Activated CD4-positive, alpha-beta T cell treated with anti-CD3 and anti-CD28 coated beads, Interleukin-2, amount 50 U/mL, for 16 hours (primary cell): ENCODE results near the gene DDI1.
"Not testable (repeated sequence)": the region's sequence is repeated elsewhere in the genome, so short reads cannot be mapped to it uniquely, and the experiment has no call there.

Source experiments
- DNase-seq: peaks from one replicate; pipeline ENCODE4 v3.0.0-alpha.2; 2020

The DDI1 gene

DNA sequence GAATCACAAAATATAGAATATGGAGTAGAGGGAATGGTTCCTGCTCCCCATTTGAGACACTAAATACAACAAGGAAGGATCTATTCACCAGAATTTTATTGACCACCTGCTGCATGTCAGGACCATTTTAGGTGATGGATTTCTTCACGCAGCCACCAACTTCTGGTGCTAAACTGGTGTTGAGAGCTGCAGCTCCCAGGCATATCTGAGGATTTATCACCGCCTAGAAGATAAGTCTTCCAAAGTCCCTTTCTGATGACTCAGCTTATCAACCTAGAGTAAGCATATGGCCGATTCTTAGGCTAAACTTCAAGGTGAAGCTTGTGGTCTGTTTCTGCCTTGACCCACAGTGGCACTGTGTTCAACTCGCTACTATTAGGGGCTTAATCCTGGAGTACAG lies 6.7 kb downstream of the DDI1 start:
- no peak for DNase-seq

DNA sequence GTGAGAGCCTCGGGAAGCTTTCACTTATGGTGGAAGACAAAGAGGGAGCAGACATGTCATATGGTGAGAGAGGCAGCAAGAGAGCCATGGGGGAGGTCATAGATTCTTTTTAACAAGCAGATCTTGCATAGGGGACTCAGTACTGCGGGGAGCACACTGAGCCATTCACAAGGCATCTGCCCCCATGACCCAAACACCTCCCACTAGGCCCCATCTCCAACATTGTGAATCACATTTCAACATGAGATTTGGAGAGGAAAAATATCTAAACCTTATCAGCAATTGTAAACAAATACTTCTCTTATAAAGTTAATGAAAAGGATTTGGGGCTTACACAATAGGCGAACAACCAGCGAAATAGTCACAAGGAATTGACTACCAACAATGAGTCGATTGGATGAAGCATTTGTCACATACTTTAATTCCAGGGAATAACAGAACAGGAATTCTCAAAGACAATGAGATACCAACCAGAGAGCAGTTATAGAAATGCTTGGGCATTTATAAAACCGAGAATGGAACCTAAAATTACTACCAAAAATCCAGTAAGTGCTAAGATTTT lies 7.3 kb downstream of the DDI1 start:
- no peak for DNase-seq

DNA sequence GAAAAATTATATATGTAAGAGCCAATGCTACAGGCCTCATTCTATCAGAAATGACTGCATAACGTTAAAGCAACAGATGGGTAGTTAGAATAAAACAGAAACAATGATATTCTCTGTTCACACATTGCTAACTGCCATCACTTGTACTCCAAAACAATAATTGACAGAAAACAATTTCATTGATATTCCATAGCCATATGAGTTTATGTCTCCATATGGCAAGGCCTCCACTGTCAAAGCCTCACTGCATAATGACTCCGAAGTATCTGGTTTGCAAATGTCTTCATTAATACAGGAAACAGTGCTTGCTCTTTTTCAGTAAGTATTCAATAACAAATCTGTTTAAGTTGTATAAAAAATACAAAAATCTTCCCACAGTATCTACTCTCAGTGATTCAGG lies 9.9 kb downstream of the DDI1 start:
- DNase-seq: no peak

DNA sequence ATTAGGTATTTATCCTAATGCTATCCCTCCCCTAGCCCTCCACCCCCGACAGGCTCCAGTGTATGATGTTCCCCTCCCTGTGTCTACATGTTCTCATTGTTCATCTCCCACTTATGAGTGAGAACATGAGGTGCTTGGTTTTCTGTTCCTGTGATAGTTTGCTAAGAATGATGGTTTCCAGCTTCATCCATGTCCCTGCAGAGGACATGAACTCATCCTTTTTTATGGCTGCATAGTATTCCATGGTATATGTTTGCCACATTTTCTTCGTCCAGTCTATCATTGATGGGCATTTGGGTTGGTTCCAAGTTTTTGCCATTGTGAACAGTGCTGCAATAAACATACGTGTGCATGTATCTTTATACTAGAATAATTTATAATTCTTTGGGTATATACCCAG lies 10.4 kb downstream of the DDI1 start:
- not testable (repeated sequence) for DNase-seq

DNA sequence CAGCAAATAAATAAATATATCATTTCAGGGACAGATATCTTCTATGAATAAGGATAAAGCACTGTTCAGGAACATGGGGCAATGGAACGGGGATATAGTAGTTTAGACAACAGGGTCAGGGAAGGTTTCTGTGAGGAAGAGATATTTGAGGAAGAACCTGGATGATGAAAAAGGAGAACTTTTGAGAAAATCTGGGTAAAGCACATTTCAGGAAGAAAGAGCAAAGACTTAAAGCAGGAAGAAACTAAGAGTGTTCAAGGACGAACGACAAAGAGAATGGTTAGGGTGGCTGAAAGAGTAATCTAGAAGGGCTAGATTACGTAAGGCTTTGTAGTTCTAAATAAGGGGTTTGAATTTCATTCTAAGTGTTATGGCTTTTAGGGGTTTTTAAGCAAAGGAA lies 12.7 kb downstream of the DDI1 start:
- DNase-seq: no peak

DNA sequence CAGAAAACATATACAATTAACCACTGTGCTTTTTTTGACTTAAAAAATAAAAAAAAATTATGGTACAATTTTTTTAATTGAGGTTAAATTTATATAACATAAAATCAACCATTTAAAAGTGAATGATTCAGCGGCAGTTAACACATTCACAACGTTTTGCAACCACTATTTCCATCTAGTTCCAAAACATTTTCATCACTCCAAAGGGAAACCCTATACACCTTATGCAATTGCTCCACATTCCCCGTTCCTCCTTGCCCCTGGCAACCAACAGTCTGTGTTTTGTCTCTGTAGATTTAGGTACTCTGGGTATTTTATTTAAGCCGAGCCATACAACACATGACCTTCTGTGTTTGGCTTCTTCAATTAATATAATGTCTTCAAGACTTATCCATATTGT lies 15.3 kb downstream of the DDI1 start:
- no peak for DNase-seq

DNA sequence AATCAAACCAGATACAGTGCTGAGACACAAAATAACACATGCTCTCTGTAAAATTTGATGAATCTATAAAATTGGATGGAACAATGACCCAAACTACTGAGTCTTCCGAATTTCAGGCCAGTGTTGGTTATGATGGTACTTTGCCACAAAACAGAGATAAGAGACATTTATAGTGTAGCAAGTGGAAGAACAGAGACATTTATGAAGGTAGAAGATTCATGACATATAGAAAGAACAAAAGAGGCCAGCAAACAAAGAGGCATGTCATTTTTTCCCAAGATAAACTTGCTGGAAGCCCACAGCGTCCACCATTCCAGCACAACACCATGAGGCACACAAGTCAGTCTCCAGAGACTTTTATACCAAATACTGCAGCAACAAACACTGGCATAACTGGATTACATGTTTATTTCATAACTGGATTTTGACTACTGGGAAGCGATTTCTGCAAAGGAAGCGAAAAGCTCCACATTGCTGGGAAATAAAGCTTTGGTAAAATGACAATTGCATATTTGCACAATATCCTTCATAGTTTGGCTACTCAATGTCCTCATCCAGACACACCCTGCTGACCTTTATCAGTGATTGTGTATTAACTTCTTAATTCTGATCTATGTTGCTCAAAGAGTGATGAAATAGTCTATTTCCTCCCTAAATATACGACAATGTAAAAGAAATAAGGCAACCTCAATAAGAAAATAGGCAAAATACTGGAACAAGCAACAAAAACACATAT lies 17.5 kb downstream of the DDI1 start:
- no peak for DNase-seq

DNA sequence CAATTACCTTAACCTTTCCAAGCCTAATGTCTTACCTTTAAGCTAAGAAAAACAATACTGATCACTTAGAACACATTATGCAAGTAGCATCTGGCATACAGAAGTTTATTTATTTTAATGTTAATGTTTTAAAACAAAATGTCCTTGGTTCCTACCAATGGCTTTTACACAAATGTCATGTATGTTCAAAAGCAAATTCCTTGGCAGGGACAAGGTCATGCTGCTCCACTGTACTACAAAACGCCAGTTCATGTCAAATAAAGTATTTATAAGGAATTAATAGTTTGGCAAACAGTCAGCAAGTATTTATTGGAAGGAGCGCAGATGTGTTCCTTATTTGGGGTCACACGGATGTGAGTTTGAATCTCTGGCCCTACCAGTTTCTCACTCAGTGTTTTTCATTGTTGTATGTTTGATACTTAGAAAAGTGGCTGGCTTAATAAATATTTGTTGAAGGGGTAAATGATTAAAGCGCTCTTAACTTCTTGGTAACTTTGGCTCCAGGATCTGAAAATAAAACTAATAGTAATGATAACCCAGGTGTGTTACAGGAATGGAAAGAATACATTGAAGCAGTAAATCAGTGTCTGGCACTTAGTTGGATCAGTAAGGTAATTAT lies 18.6 kb downstream of the DDI1 start:
- DNase-seq: no peak

DNA sequence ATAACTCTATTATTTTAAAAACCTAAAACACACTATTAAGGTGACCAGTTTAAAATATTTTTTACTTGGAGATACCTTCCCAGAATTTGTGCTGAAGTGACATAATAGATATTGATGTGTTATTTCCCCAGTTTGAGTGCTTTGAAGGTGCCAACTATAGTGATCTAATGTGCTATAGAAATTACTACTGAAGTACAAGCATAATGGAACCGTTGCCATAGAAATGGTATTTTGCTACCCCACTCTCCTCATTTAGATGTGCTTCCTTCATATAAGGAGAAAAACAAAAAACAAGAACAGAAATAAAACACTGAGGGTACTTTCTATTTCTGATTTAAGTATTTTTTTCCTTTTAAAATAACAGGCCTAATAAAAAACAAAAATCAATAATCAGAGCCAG lies 19.2 kb downstream of the DDI1 start:
- no peak for DNase-seq

DNA sequence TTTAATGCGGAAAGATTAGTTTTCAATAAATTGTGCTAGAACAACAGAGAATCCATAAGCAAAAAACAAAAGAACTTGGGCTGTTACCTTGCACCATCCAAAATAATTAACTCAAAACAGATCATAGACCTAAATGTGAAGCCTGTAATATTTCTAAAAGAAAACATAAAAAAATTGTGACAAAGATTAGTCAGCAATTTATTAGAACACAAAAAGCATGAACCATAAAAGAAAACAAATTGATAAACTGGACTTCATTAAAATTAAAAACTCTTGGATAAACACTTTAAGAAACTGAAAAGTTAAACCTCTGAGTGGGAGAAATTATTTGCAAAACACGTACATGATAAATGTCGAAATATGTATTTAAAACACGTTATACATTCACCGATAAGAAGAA lies 21.5 kb downstream of the DDI1 start:
- DNase-seq: no peak

DNA sequence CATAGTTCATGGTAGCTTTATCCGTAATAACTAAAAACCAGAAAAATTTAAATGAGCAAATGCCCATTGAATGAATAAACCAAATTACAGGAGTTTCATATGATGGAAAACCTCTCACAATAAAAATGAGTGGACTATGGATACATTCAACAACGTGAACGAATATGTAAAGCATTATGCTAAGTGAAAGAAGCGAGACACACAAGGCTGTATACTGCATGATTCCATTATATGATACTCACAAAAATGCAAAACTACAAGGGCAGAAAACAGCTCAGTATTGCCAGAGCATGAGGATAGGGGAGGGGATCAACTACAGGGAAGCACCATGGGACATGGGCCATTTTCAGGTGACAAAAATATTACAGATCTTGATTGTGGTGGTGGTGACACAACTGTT lies 22.2 kb downstream of the DDI1 start:
- no peak for DNase-seq

DNA sequence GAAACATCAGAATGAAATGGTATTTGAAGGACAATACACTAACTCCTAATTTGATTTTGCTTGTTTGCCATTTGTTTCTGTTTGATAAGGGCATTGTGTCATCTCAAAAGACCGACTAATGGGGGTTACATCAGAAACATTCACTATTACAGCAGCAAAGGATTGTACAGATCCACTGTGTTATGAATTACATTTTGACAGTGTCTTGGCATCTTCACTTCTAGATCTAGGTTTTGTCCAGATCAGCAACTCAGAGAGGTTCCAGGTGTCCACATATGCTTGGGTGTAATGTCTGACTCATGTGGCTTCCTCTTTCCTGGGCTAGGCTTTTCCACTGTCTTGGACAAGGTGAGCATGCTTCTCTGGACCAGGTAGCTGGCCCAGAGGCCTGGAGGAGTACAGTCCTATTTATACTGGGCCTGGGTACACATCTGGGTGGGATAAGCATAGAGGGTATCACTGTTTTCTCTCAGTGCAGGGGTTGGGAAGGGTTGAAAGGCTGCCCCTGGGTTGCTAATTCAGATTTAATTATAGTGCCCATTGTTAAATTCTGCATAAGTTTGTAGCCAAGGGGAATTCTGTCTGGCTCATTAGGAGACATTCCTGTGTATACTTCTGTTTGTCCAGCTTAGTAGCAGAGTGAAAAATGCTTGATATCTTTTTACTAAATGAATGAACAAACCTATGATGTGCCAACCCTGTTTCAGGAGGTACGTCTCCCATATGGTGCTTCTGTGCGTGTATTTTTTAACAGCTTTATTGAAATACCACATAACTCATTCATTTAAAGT lies 23.8 kb downstream of the DDI1 start:
- DNase-seq: no peak

DNA sequence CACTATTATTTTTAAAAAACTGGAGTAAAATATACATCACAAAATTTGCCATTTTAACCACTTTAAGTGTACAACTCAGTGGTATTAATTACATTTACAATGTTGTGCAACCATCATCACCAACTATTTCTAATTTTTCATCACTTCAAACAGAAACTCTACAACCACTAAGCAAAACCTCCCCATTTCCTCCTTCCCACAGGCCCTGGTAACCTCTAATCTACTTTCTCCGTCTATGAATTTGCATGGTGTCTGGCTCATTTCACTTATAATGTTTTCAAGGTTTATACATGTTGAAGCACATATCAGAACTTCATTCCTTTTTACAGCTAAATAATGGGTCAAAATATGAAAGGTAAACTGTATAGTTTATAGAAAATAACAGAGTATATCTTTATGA lies 24.4 kb downstream of the DDI1 start:
- DNase-seq: no peak

DNA sequence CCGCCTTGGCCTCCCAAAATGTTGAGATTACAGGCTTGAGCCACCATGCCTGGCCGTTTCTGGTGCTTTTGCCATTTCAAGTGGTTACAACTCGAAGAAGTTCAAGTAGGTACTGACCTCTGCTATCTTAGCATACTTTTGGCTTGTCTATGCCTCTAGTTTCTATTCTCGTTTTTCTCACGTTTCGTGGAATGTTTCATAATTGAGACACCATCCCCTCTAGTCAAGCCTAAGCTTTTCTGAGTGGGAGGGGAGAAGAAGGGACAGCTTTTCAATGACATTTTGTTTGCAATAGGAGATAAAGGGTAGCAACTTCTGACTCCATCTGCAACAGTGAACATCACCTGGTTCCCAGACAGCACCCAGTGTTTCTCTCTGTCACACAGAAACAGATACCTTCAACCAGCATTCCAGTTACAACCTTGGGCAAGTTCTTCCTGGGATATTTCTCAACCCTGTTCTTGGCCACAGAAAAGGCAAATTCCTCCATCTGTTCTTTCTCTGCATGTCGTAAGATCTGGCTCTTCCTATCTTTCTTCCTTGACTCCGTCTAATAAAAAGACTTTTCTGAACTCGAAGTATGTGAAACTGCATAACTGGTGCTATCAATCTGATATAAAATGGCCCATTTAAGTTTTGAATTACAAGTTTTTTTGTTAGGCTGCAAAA lies 25.5 kb downstream of the DDI1 start:
- no peak for DNase-seq

DNA sequence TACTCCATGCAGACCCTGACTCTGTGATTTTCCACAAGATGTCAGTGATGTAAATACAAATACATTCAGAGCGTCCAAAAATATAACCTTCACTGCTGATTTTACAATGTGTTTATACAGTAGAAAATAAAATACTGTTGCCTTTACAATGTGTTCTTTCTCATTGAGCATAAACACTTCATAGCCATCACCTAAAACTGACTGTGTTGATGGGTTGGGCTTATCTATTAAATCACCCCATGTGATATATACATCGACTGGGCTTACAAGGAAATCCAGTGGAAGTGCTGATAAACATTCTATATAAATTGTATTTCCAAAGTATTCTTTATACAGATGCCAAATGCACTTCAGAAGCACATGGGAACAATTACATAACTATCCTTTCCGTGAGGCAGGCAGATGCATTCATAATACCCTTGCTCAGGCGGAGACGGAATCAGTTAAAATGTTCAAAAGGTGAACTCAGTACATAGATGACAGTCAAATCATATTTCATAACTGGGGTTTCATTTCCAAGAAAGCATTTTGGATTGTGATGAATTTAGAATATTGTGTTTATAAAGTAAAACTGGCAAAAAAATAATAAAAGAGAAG lies 27.7 kb downstream of the DDI1 start:
- no peak for DNase-seq

DNA sequence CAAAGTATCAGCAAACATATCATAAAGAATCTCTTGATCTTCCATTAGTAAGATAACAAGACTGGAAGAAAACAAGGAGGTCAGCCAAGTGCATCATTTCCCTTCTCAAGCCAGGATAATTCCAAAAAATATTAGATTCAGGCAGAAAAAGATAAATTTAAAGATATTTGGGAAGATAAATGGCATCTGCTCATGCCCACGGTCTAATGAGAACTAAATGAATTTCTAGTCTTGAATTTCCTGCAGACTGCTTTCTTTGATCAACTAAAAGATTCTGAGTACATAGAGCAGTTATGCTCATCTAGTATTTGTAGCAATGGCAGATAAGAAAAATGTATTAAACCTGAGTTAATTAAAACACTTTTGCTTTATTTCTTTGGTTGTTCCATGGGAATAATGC lies 31.1 kb downstream of the DDI1 start:
- no peak for DNase-seq

DNA sequence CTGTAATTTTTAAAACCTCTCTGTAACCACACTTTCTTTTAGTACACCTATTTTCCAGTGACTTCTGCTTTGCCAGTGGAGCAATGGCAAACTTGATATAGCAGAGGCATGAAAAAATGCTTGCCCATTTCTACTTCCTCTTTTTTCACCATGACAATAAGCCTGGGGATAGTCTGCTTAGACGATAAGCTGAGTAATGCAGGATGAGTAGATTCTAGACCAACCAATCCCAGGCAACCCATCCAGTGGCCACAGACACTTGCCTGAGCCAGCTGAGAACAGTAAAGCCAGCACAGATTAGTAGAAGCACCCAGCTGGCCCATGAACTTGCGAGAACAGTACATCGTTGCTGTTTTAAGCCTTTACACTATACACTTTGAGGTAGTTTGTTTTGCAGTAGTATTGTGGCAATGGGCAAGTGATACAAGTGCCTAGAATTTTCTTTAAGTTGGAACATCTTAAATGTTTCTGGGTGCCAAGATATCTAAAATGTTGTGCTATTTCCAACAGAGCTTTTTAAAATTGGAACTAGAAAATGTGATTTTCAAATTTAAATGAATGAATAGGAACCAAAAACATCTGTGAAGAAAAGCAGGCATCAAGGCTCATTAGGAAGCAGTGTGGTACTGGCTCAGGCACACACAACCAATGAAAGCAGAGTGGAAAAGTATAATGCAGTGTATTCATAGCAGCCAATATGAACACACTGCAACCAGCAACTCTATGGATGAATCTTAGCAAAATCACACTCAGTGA lies 37.7 kb downstream of the DDI1 start:
- DNase-seq: no peak

DNA sequence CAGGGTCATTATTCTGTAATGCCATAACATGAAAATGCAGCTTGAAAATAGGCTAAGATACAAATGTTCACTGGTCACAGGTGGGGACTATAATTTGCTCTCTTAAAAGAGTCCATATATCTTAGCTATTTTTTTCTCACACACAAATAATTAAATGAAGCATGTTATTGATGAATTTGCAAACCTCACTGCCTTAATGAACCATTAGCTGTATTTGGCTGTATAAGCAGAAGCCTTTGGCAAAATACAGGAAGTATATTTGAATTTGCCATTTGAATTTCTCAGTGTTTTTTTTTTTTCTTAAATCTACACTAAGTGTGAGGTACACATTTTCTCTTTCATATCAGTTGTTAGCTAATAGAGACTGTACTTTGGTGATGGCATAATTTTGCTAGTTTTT lies 38.7 kb downstream of the DDI1 start:
- no peak for DNase-seq

DNA sequence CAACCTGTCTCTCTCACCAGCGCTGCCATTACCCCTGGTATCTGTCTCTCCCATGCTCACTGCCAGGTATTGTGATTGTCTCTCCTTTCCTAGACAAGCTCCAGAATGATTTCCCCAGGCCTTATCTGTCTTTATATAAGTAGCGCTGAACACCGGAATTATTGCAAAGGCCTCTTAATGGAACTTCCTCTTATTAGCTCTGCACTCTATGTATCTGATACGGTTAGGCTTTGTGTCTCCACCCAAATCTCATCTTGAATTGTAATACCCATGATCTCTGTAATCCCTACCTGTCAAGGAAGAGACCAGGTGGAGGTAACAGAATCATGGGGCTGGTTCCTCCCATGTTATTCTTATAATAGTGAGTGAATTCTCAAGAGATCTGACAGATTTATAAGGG lies 39.3 kb downstream of the DDI1 start:
- no peak for DNase-seq

DNA sequence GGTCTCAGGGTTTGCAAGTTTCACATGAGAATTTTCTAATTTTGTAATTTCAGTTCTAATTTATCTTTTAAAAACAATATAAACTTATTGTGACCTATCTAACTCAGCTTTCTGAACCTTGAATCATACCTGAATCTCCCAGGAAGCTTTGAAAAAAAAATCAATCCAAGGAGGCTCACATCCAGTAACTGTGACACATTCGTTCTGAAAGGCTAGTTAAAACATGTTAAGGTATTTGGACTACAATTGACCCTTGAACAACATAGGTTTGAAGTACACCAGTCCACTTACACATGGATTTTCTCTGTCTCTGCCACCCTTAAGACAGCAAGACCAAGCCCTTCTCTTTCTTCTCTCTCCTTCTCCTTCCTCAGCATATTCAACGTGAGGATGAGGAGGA lies 40.0 kb downstream of the DDI1 start:
- no peak for DNase-seq

DNA sequence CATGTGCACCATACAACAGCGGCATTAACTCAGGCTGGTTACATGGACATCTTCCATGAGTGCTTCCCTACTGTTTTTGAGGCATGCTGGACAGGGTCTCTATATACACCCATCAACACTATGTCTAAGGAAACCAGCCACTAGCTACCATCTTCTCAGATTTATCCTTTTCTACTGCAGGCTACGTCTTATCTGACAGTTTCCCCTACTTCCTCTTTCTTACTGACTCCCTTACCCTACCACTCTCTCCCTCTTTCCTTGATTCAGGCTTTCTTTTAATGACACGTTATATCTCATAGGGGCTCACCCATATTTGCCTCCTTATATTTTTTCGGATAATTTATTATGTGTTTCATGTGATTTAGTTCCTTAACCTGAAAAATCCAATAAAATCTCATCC lies 41.8 kb downstream of the DDI1 start:
- no peak for DNase-seq

DNA sequence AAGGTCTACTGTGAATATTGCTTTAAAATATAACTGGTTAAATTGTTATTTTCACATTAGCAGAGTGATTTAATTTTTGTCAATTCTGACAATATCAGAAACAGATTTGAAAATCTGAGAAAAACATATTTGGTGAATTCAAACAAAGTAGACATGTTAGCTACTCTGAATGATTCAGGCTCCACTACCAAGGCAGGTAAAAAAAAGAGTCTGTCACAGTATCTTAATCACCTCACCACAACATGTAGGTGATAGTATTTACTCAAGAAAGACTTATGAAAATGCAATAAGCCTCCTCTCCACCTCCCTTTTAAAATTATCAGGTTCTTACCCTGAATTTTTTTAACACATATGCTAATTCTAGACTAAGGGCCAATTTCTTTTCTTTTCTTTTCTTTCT lies 42.6 kb downstream of the DDI1 start:
- DNase-seq: no peak
